ENCODE measurements around the gene MTO1.
"Not testable (repeated sequence)": the region's sequence is repeated elsewhere in the genome, so short reads cannot be mapped to it uniquely, and the experiment has no call there.

The MTO1 gene

GRCh38 chr6:73504160-73504559 lies 42.6 kb downstream of the MTO1 start:
- DNase-seq, result no peak

- DNase-seq, result no peak
Measured at GRCh38 chr6:73505142-73505541, 43.6 kb downstream of the MTO1 start.

- not testable (repeated sequence) for DNase-seq
Measured at GRCh38 chr6:73505705-73506104, 44.2 kb downstream of the MTO1 start.

- no peak for DNase-seq
Measured at GRCh38 chr6:73506246-73506645, 44.7 kb downstream of the MTO1 start.

- no peak for DNase-seq
Measured at GRCh38 chr6:73508776-73509175, 47.2 kb downstream of the MTO1 start.

- DNase-seq, result no peak
Measured at GRCh38 chr6:73509851-73510250, 48.3 kb downstream of the MTO1 start.

GRCh38 chr6:73511796-73512195 lies 50.3 kb downstream of the MTO1 start:
- DNase-seq, result no peak

- no peak for DNase-seq
Measured at GRCh38 chr6:73513496-73513854, 51.9 kb downstream of the MTO1 start.

- DNase-seq, result no peak
Measured at GRCh38 chr6:73514746-73515110, 53.2 kb downstream of the MTO1 start.

- DNase-seq, result peak in 1 of 2 experiments; percentile 20
Measured at GRCh38 chr6:73515204-73515655, 53.7 kb downstream of the MTO1 start.

GRCh38 chr6:73516514-73517489 lies 55.3 kb downstream of the MTO1 start:
- peak in 1 of 2 experiments; percentile 10 for DNase-seq

GRCh38 chr6:73518100-73518981 lies 56.8 kb downstream of the MTO1 start:
- DNase-seq, result not testable (repeated sequence)

- DNase-seq, result not testable (repeated sequence)
Measured at GRCh38 chr6:73518982-73519881, 57.7 kb downstream of the MTO1 start.

- DNase-seq, result peak in 1 of 2 experiments; percentile 53
Measured at GRCh38 chr6:73519926-73520687, 58.6 kb downstream of the MTO1 start.

- DNase-seq, result peak; percentile 97 to 99
Measured at GRCh38 chr6:73520688-73521350, 59.3 kb downstream of the MTO1 start, which contains the start of gene EEF1A1. TSS of gene EEF1A1 (minus strand) at chr6:73521032. CDS start at chr6:73520026, 1,006 bp downstream.

- DNase-seq, result peak; percentile 80
Measured at GRCh38 chr6:73521351-73521985, 59.9 kb downstream of the MTO1 start.

GRCh38 chr6:73523434-73524123 lies 62.0 kb downstream of the MTO1 start:
- DNase-seq, result peak in 1 of 2 experiments; percentile 60

GRCh38 chr6:73525546-73526330 lies 64.2 kb downstream of the MTO1 start:
- no peak for DNase-seq

GRCh38 chr6:73528897-73529296 lies 67.4 kb downstream of the MTO1 start:
- no peak for DNase-seq

Data from NCI-H524 (cell line).